GM18867 (cell line): Measurements from ENCODE around the gene RPA1.
"Not testable (repeated sequence)": the region's sequence is repeated elsewhere in the genome, so short reads cannot be mapped to it uniquely, and the experiment has no call there.

Experiments used
- ATAC-seq: cut with Tn5 transposase; IDR thresholded peaks from one replicate; pipeline ENCODE4 v1.9.1; 2021; ENCODE audit warnings: mild to moderate bottlenecking, moderate library complexity; ENCODE audit not compliant: unreplicated experiment

RPA1 gene

GRCh38 chr17:1810450-1811103 is 19.2 kb upstream of the RPA1 start:
- ATAC-seq = no peak

GRCh38 chr17:1813088-1813487 is 16.7 kb upstream of the RPA1 start:
- ATAC-seq = no peak

DNA sequence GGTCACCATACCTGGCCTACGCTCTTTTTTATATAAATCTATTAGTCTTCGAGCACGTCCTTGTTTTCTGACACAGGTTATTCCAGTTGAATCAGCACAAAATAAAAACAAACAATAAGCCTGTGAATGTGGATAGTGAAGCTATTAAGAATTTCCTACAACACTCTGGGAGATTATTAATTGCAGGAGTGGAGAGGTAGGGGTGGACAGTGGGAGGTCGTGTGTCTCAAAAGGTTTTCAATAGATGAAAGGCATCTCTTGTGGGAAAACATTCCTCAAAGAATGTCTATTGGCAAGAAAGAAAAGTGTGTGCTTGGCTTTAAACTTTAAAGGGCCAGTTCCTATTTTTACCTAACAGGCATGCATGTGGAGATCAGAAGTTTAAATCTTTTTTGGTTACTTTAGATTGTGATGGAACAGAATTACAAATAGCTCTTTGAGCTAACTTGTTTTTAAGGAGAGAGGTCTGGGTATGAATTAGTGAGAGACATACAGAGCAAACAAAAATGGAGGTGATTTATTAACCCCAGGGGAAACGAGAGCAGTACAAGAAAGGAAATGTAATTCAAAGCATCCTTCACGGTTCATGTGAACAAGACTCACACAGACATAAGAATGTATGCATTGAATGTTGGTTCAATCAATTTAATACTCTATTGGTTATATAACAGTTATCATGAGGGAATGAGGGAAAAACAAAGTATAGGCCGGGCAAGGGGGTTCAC is 9.1 kb upstream of the RPA1 start:
- ATAC-seq = no peak

DNA sequence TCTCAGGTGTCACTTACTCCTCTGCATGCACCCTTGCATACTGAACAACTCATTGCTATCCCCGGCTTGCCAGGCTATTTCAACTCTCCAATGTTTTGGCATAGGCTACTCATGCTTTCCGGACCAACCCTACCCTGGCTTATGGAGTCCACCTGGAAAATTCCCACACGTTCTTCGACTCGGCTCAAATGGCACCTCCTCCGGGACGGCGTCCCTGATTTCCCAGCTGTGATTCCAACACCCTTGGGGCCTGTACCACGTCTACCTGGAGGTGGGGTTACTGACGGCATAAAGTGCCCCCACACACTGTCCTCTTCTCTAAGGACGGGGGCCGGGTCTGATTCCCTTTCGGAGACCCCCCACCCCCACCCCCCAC is 601 bp upstream of the RPA1 start:
- peak; percentile 3 for ATAC-seq

- ATAC-seq = no peak
These were observed 483 bp downstream of the RPA1 start for GRCh38 chr17:1830288-1830687.

GRCh38 chr17:1834380-1835149 is 4.8 kb downstream of the RPA1 start:
- ATAC-seq = peak; percentile 57

DNA sequence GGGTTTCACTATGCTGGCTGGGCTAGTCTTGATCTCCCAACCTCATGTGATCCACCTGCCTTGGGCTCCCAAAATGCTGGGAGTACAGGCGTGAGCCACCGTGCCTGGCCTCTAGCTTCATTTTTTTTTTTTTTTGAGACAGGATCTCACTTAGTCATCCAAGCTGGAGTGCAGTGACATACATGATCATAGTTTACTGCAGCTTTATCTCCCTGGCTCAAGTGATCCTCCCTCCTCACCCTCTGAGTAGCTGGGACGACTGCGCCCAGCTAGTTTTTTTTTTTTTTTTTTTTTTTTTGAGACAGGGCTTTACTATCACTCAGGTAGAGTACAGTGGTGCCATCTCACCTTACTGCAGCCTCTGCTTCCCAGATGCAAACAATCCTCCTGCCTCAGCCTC is 9.7 kb downstream of the RPA1 start:
- no peak for ATAC-seq

GRCh38 chr17:1843947-1844346 is 14.1 kb downstream of the RPA1 start:
- ATAC-seq = no peak

DNA sequence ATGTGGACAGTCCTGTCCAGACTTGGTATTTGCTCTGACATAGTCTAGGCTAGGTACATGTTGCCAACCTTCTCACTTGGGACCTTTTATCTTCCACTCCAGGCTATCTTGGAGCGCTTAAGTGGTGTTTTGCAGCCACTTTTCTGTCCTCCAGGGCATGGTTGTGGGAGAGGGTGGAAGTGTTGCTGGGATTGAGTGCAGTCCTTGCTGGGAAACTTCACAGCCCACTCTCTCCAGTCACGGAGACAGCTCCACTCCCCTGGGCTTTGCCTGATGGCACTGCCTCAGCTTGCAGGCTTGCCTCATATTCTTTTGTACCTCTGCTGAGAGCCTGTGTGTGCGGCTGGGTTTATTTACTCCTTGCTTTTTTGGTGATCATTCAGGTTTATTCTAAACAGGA is 17.4 kb downstream of the RPA1 start:
- no peak for ATAC-seq

GRCh38 chr17:1852327-1852726 is 22.5 kb downstream of the RPA1 start:
- no peak for ATAC-seq

DNA sequence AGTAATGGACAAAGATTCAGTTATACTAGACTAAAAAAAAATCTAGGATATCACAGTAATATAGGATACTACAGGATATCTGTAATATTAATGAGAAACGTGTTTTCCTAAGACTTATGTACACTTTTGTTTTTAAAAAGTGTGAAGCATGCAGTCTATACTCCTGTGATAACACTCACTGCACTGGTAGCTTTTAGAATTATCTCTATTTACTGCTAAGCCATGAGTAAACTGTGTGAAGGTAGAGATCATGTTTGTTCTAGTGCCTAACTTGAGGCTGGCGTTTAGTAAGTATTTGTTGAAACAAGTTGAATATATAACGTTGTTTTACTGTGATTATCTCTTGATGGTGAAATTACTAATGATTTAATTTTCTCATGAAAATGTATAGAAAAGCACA is 23.9 kb downstream of the RPA1 start:
- no peak for ATAC-seq

DNA sequence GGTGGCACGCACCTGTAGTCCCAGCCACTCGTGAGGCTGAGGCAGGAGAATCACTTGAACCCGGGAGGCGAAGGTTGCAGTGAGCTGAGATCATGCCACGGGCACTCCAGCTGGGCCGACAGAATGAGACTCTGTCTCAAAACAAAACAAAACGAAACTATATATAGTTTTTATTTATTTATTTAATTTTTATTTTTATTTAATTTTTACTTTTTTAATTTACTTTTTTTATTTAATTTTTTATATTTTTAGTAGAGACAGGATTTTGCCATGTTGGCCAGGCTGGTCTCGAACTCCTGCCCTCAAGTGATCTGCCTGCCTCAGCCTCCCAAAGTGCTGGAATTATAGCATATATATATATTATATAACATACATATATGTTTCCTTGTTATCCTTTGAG is 26.7 kb downstream of the RPA1 start:
- not testable (repeated sequence) for ATAC-seq

DNA sequence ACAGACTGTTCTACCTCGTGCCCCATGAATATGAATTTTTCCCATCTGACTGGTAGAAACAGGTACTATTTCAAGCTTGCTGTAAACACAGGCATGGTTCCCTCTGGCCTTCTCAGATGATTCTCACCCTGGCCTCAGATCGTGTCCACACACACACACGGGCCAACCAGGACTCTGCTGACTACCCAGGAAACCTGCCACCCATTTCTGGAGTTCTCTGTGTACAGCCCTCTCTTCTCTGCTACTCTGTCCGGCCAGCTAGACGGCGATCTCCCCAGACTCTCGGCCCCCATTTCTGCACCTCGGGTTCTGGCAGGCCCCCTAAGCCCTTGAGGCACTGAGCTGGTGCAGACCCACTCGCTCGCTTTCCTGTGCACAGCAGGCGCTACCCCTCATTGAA is 31.2 kb downstream of the RPA1 start:
- no peak for ATAC-seq

GRCh38 chr17:1861391-1862010 is 31.7 kb downstream of the RPA1 start:
- ATAC-seq = no peak

DNA sequence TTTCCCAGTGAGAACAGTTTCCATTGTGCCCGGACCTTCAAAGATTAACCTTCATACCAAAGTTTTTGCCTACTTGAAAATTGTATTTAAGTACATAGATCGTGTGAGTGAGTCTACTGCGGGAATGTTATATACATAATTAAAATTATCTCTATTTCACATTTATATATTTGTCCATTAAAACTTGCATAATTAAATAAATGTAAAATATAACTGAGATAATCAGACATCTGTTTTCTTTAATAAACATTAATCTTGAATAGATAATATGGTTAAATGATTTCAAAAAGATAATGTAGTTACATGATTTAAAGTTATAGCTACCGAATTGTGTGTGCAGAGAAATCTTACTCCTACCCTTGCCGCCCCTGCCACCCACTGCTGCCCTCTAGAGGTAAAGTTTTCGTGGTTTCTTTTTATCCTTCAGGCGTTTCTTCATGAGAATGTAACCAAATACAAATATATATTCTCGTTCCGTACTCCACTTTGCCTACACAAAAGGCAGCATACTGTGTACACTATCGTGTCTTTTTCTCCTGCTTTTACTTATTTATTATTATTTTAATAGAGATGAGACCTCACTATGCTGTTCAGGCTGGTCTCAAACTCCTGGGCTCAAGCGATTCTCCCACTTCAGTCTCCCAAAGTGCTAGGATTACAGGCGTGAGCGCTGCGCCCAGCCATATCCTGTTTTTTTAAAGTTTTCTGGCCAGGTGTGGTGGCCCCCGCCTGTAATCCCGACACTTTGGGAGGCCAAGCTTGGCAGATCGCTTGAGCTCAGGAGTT is 35.6 kb downstream of the RPA1 start:
- no peak for ATAC-seq

- ATAC-seq = no peak
These were observed 37.5 kb downstream of the RPA1 start for GRCh38 chr17:1867307-1867706.

GRCh38 chr17:1868090-1868489 is 38.3 kb downstream of the RPA1 start:
- ATAC-seq = no peak

DNA sequence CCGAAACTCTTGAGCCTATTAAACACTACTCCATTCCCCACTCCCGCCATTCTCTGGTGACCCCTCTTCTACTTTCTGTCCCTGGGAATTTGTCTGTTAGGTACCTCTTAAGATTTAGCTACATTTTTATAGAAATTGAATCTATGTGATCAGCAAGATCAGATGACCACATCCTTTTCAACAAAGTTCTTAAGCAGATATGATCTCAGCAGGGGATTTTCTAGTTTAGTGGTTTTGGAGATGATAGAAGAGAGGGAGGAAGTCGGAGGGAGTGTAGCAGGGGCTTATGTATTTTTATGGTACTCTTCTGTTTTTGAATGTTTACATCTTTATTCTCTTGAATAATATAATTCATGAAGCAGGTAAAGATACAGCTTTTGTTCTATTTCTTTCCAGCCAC is 40.8 kb downstream of the RPA1 start:
- no peak for ATAC-seq

GRCh38 chr17:1871756-1872155 is 42.0 kb downstream of the RPA1 start:
- ATAC-seq = no peak

DNA sequence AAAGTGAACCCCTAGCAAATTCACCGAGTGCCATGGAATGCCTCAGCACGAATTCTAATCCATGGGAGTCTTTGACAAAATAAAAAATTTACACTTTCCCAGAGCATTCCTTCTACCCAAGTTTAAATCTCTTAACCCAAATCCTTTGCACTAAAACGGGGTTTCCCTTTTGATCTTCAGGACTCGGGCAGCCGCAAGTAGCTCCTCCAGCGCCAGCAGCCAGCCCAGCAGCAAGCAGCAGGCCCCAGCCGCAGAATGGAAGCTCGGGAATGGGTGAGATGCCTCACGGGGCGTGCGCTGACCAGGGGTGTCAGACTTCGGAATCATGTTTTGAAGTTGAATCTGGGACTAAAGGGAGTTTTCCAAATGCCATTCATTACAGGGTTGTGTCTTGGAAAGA is 42.4 kb downstream of the RPA1 start:
- ATAC-seq = no peak

DNA sequence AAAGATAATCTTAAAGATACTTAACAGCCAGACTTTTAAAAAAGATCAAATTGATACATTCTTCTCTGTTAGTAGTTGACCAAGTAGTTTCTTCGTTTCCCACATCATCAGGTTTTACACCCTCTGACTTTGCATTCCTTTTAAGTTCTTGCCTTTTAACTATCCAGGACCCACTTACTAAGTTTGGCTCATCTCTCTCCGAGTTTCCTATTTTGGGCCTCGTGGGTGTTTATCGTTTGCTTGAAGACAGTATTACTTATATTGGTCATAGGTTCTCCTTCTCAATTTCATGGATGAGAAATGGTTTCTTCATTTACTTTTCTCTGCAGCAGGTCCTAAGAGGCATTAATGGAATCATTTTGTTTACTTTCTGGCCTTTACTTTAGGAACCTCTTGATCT is 43.2 kb downstream of the RPA1 start:
- ATAC-seq = no peak
